Activated CD4-positive, alpha-beta T cell treated with anti-CD3 and anti-CD28 coated beads, Interleukin-2, amount 10 ng/mL, durations not matched to agents 7 days and 5 days (primary cell): ENCODE results near the gene GIPC3. TPM values are rescaled to one million over a fixed set of nuclear protein-coding genes. Genes with fewer than 3 reads are reported as not detected.
"Not testable (repeated sequence)": the region's sequence is repeated elsewhere in the genome, so short reads cannot be mapped to it uniquely, and the experiment has no call there.

Source experiments
- CTCF ChIA-PET: fragments of 350-600 bp; sonication (Branson Sonifier 250); formaldehyde crosslinking; loops from one replicate; lab custom pipeline; 2021; ENCODE audit warnings: antibody characterized with exemption; lab: Charles Lee
- POLR2A ChIA-PET: fragments of 350-600 bp; sonication (Branson Sonifier 250); formaldehyde crosslinking; loops from one replicate; lab custom pipeline; 2021; ENCODE audit warnings: antibody characterized with exemption; lab: Charles Lee
- DNase-seq: peaks from one replicate; pipeline ENCODE4 v3.0.0-alpha.2; 2020
- H3K27ac Mint-ChIP-seq: one replicate; pipeline ENCODE4 v1.8.0; 2021; ENCODE audit warnings: mild to moderate bottlenecking, moderate library complexity, mixed read lengths
- H3K27me3 Mint-ChIP-seq: one replicate; pipeline ENCODE4 v1.8.0; 2021; ENCODE audit warnings: mixed read lengths
- H3K36me3 Mint-ChIP-seq: one replicate; pipeline ENCODE4 v1.8.0; 2021; ENCODE audit warnings: low read depth, mixed read lengths
- H3K4me1 Mint-ChIP-seq: one replicate; pipeline ENCODE4 v1.8.0; 2021; ENCODE audit warnings: mixed read lengths
- H3K4me3 Mint-ChIP-seq: one replicate; pipeline ENCODE4 v1.8.0; 2021; ENCODE audit warnings: mild to moderate bottlenecking, moderate library complexity, mixed read lengths
- H3K9me3 Mint-ChIP-seq: one replicate; pipeline ENCODE4 v1.8.0; 2021; ENCODE audit warnings: mixed read lengths
- total RNA-seq, 2 experiments: library from RNA; stranded (reverse); gene quantifications; one replicate each; pipeline ENCODE4 v1.2.3, GENCODE V29; 2021

Gene GIPC3
- total RNA-seq, 2 experiments from 2014 or later = 0.57 to 0.71 TPM

DNA sequence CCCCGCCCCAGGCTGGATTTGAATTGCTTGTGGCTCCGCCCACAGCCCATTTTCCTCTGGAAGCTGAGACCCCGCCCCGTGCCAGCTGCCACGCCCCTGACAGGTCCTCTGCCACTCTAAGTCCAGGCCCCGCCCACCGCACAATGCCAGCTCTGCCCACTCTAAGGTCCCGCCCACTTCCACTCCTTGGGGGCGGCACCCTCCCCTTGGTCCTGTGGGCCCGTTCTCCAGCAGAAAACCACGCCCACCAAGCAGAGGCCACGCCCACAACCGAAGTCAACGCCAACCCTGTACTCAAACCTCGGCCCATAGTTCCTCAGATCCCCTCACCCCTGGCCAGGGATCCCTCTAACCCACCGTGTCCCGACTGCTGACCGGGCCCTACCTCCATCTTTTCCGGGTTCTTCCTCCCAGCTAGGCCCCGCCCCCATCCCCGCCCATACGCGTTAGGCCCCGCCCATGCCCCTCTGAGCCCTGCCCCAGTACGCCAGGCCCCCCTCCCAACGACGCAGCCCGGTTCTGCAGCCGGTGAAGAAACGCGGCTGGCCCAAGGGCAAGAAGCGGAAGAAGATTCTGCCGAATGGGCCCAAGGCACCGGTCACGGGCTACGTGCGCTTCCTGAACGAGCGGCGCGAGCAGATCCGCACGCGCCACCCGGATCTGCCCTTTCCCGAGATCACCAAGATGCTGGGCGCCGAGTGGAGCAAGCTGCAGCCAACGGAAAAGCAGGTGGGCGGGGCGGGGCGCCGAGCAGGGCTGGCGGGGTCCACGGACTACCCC is 11.2 kb upstream of the GIPC3 start:
- Mint-ChIP-seq H3K36me3 (peaks cover 17% of the 10 kb centered on the region), H3K4me1 (peaks cover 18% of the 10 kb centered on the region), H3K4me3 (peak overlapping the region; percentile 76), H3K27ac (peak overlapping the region; percentile 85), H3K27me3 (no peaks in the 10 kb centered on the region), H3K9me3 (no peaks in the 10 kb centered on the region)
- peak; percentile 93 for DNase-seq
- ChIA-PET POLR2A (interaction anchor here (0.6 kb wide), 1 partner anchor 105 kb away, joined by 9 read pairs; no protein-coding TSS in a partner anchor), CTCF (interaction anchor here (0.8 to 1.5 kb wide), 4 partner anchors 17 to 29 kb away, joined by 3 to 4 read pairs (median 3); no protein-coding TSS in a partner anchor)

DNA sequence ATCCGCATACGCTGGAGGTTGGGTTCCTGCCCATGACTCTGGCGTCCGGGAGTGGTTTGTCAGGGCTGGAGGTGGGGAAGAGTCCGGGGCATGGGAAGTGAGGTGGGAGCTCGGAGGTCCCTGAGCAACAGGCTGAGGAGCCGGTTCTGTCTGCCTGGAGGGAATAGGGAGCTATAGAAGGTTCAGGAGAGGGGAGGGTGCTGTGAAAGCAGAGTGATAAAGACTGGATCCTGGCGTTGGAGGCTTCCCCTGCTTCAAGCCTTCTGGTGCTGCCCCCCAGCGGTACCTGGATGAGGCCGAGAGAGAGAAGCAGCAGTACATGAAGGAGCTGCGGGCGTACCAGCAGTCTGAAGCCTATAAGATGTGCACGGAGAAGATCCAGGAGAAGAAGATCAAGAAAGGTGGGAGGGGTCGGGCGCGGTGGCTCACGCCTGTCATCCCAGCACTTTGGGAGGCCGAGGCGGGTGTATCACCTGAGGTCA is 10.0 kb upstream of the GIPC3 start:
- Mint-ChIP-seq H3K27me3 (no peaks in the 10 kb centered on the region), H3K9me3 (no peaks in the 10 kb centered on the region), H3K27ac (no peak overlapping the region), H3K4me1 (peaks cover 18% of the 10 kb centered on the region), H3K4me3 (no peak overlapping the region), H3K36me3 (peaks cover 17% of the 10 kb centered on the region)
- POLR2A ChIA-PET = interaction anchor here (0.6 kb wide), 1 partner anchor 973 kb away, joined by 4 read pairs; no protein-coding TSS in a partner anchor
- CTCF ChIA-PET = interaction anchor here (1.1 to 1.5 kb wide), 2 partner anchors 16 to 187 kb away, joined by 3 to 4 read pairs; partner anchors contain the start of gene MRPL54
- DNase-seq = peak; percentile 37

- ChIA-PET POLR2A (interaction anchor here (0.6 kb wide), 1 partner anchor 972 kb away, joined by 4 read pairs; no protein-coding TSS in a partner anchor), CTCF (interaction anchor here (1.1 kb wide), 1 partner anchor 186 kb away, joined by 3 read pairs; the partner anchor contains the start of gene MRPL54)
- Mint-ChIP-seq H3K36me3 (peaks cover 17% of the 10 kb centered on the region), H3K27me3 (no peaks in the 10 kb centered on the region), H3K4me3 (no peak overlapping the region), H3K9me3 (no peaks in the 10 kb centered on the region), H3K27ac (no peak overlapping the region), H3K4me1 (peaks cover 18% of the 10 kb centered on the region)
- DNase-seq = no peak
These were observed 9.2 kb upstream of the GIPC3 start for GRCh38 chr19:3575949-3576673.

- CTCF ChIA-PET = no interaction called here
- Mint-ChIP-seq H3K9me3 (no peaks in the 10 kb centered on the region), H3K27me3 (no peaks in the 10 kb centered on the region), H3K36me3 (peaks cover 17% of the 10 kb centered on the region), H3K4me1 (peaks cover 12% of the 10 kb centered on the region), H3K4me3 (no peak overlapping the region), H3K27ac (no peak overlapping the region)
- POLR2A ChIA-PET = no interaction called here
- no peak for DNase-seq
These were observed 8.4 kb upstream of the GIPC3 start for GRCh38 chr19:3576696-3577443.

- peaks cover 7% of the 10 kb centered on the region for H3K4me1 Mint-ChIP-seq
- H3K4me3 Mint-ChIP-seq = no peak overlapping the region
- ChIA-PET POLR2A (no interaction called here), CTCF (interaction anchor here (0.9 kb wide), 1 partner anchor 121 kb away, joined by 3 read pairs; no protein-coding TSS in a partner anchor)
- H3K27me3 Mint-ChIP-seq = no peaks in the 10 kb centered on the region
- peaks cover 17% of the 10 kb centered on the region for H3K36me3 Mint-ChIP-seq
- DNase-seq = no peak
- H3K9me3 Mint-ChIP-seq = no peaks in the 10 kb centered on the region
- H3K27ac Mint-ChIP-seq = no peak overlapping the region
These were observed 7.4 kb upstream of the GIPC3 start for GRCh38 chr19:3577723-3578344.

GRCh38 chr19:3578390-3578789 is 6.9 kb upstream of the GIPC3 start:
- ChIA-PET POLR2A (no interaction called here), CTCF (interaction anchor here (0.9 kb wide), 1 partner anchor 121 kb away, joined by 3 read pairs; no protein-coding TSS in a partner anchor)
- no peaks in the 10 kb centered on the region for H3K27me3 Mint-ChIP-seq
- H3K9me3 Mint-ChIP-seq = no peaks in the 10 kb centered on the region
- no peak for DNase-seq
- no peak overlapping the region for H3K4me3 Mint-ChIP-seq
- H3K36me3 Mint-ChIP-seq = peaks cover 17% of the 10 kb centered on the region
- H3K4me1 Mint-ChIP-seq = peaks cover 7% of the 10 kb centered on the region
- no peak overlapping the region for H3K27ac Mint-ChIP-seq

DNA sequence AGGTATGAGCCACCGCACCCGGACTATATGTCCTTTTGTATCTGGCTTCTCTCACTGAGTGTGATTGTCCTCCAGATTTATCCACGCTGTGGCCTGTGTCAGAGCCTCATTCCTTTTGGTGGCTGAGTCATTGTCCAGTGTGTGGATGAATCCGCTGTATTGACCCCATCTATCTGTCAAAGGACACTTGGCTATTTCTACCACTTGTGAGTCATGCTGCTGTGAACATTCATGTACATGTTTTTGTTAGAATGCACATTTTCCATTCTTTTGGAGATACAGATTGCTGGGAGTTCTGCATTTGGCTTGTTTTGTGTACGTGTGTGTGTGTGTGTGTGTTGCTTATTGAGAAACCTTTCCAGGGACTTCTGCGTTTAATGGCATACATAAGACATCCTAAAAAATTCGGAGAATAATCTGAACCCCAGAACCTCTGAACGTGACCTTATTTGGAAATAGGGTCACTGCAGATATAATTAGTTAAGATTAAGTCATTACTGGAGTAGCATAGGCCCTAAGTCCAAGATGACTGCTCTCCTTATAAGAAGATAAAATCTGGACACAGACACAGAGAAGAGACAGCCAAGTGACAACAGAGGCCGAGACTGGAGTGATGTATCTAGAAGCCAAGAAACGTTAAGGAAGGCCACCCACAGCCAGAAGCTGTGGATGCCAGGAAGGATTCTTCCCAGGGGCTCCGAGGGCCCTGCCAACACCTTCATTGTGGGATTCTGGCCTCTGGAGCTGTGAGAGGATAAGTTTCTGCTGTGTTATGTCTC is 4.9 kb upstream of the GIPC3 start:
- Mint-ChIP-seq H3K4me1 (peaks cover 1% of the 10 kb centered on the region), H3K27ac (no peak overlapping the region), H3K4me3 (no peak overlapping the region), H3K27me3 (no peaks in the 10 kb centered on the region), H3K9me3 (no peaks in the 10 kb centered on the region), H3K36me3 (peaks cover 8% of the 10 kb centered on the region)
- no peak for DNase-seq
- ChIA-PET CTCF (interaction anchor here (0.8 kb wide), 1 partner anchor 9 kb away, joined by 3 read pairs; no protein-coding TSS in a partner anchor), POLR2A (no interaction called here)

DNA sequence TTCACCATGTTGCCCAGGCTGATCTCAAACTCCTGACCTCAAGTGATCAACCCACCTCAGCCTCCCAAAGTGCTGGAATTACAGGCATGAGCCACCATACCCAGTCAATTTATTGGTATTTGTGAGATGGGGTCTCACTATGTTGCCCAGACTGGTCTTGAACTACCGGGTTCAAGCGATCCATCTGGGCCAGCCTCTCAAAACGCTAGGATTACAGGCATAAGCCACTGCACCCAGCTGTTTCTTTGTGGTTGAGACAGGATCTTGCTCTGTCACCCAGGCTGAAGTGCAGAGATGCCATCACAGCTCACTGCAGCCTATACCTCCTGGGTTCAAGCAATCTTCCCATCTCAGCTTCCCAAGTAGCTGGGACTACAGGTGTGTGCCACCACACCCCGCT is 3.5 kb upstream of the GIPC3 start:
- H3K4me1 Mint-ChIP-seq, H3K4me3 Mint-ChIP-seq, H3K27ac Mint-ChIP-seq, H3K36me3 Mint-ChIP-seq, POLR2A ChIA-PET, H3K27me3 Mint-ChIP-seq, H3K9me3 Mint-ChIP-seq, DNase-seq: not testable (repeated sequence)
- CTCF ChIA-PET = interaction anchor here (1.2 kb wide), 1 partner anchor 9 kb away, joined by 5 read pairs; no protein-coding TSS in a partner anchor

DNA sequence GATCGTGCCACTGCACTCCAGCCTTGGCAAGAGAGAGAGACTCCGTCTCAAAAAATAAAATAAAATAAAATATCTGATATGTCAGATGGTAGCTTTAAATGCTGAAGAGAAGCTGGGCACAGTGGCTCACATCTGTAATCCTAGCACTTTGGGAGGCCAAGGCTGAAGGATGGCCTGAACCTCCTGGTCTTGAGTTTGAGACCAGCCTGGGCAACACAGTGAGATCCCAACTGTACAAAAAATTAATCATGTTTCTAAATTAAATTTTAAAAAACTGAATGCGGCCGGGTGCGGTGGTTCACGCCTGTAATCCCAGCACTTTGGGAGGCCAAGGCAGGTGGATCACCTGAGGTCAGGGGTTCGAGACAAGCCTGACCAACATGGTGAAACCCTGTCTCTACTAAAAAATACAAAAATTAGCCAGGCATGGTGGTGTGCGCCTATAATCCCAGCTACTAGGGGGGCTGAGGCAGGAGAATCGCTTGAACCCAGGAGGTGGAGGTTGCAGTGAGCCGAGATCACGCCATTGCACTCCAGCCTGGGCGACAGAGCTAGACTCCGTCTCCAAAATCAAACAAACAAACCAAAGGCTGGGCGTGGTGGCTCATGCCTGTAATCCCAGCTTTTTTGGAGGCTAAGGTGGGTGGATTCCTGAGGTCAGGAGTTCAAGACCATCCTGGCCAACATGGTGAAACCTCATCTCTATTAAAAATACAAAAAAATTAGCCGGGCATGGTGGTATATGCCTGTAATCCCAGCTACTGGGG is 1.1 kb upstream of the GIPC3 start:
- H3K27me3 Mint-ChIP-seq, H3K27ac Mint-ChIP-seq, H3K4me3 Mint-ChIP-seq, H3K4me1 Mint-ChIP-seq, DNase-seq, H3K9me3 Mint-ChIP-seq, CTCF ChIA-PET, H3K36me3 Mint-ChIP-seq, POLR2A ChIA-PET: not testable (repeated sequence)

- Mint-ChIP-seq H3K27me3 (no peaks in the 10 kb centered on the region), H3K27ac (no peak overlapping the region), H3K4me1 (no peaks in the 10 kb centered on the region), H3K9me3 (peaks cover 6% of the 10 kb centered on the region), H3K4me3 (no peak overlapping the region), H3K36me3 (no peaks in the 10 kb centered on the region)
- POLR2A ChIA-PET = no interaction called here
- DNase-seq = peak; percentile 33
- CTCF ChIA-PET = interaction anchor here (1.0 to 1.1 kb wide), 3 partner anchors 10 to 122 kb away, joined by 3 read pairs; partner anchors contain the start of gene TJP3
These were observed 899 bp downstream of the GIPC3 start for GRCh38 chr19:3586127-3586626.
